HS-5 (cell line): ENCODE measurements around the gene ASCC1.

ENCODE experiments used
- DNase-seq: peaks from one replicate; pipeline ENCODE4 v3.0.0-alpha.2; 2012; ENCODE audit warnings: low read depth

ASCC1 gene

GRCh38 chr10:72081772-72082590 is 134.1 kb downstream of the ASCC1 start:
- no peak for DNase-seq

- DNase-seq, result no peak
Observed at GRCh38 chr10:72081210-72081609, 134.9 kb downstream of the ASCC1 start.

- DNase-seq, result no peak
Observed at GRCh38 chr10:72080042-72080975, 135.8 kb downstream of the ASCC1 start.

- no peak for DNase-seq
Observed at GRCh38 chr10:72079356-72079755, 136.7 kb downstream of the ASCC1 start.

- no peak for DNase-seq
Observed at GRCh38 chr10:72077275-72077990, 138.6 kb downstream of the ASCC1 start.

- DNase-seq, result no peak
Observed at GRCh38 chr10:72076756-72077155, 139.3 kb downstream of the ASCC1 start.

GRCh38 chr10:72075376-72076115 is 140.5 kb downstream of the ASCC1 start:
- DNase-seq, result no peak

GRCh38 chr10:72074574-72075375 is 141.3 kb downstream of the ASCC1 start:
- no peak for DNase-seq

GRCh38 chr10:72073708-72074573 is 142.1 kb downstream of the ASCC1 start:
- no peak for DNase-seq

GRCh38 chr10:72072639-72073038 is 143.4 kb downstream of the ASCC1 start:
- no peak for DNase-seq

- no peak for DNase-seq
Observed at GRCh38 chr10:72072046-72072445, 144.0 kb downstream of the ASCC1 start.

GRCh38 chr10:72069751-72070526 is 146.1 kb downstream of the ASCC1 start:
- no peak for DNase-seq

GRCh38 chr10:72068901-72069446 is 147.1 kb downstream of the ASCC1 start:
- DNase-seq, result no peak

GRCh38 chr10:72068126-72068765 is 147.8 kb downstream of the ASCC1 start:
- DNase-seq, result no peak

- no peak for DNase-seq
Observed at GRCh38 chr10:72067463-72068125, 148.5 kb downstream of the ASCC1 start.

- no peak for DNase-seq
Observed at GRCh38 chr10:72066318-72067284, 149.5 kb downstream of the ASCC1 start.
